ENCODE results near the gene DNM3.

GRCh38 chr1:172390301-172390682 is 549.0 kb downstream of the DNM3 start:
- TF ChIP-seq POLR2A (IDR thresholded peaks at IDR 0.05): no peak
- TF ChIP-seq CTCF (IDR thresholded peaks at IDR 0.05): no peak

Data from lower leg skin (tissue), 3 donors.